GM12891 (cell line): ENCODE results near the gene BMI1.

ENCODE experiments used
- DNase-seq: peaks from one replicate; pipeline ENCODE4 v3.0.0; 2011; ENCODE audit warnings: low spot score; ENCODE audit not compliant: insufficient read length
- FAIRE-seq: peaks from 2 replicates; lab custom pipeline; 2011; peaks lifted over from hg19 to GRCh38; lab: Jason Lieb, UNC
- PAX5 ChIP-seq: IDR thresholded peaks from 2 replicates; pipeline ENCODE4 v1.6.1; 2011; ENCODE audit warnings: low read length, moderate library complexity, mild to moderate bottlenecking; ENCODE audit not compliant: insufficient read depth, severe bottlenecking
- POLR2A ChIP-seq: IDR thresholded peaks from 2 replicates; pipeline ENCODE4 v1.6.1; 2011; ENCODE audit warnings: low read depth, low read length, control low read depth
- POLR2AphosphoS5 ChIP-seq: IDR thresholded peaks from 2 replicates; pipeline ENCODE4 v1.6.1; 2011; ENCODE audit warnings: low read depth, low read length, control low read depth
- POU2F2 ChIP-seq: IDR thresholded peaks from 2 replicates; pipeline ENCODE4 v1.6.1; 2011; ENCODE audit warnings: low read depth, mild to moderate bottlenecking, control low read depth, low read length, moderate library complexity
- SPI1 ChIP-seq: IDR thresholded peaks from 2 replicates; pipeline ENCODE4 v1.6.1; 2011; ENCODE audit warnings: low read depth, low read length, control low read depth
- TAF1 ChIP-seq: IDR thresholded peaks from 2 replicates; pipeline ENCODE4 v1.6.1; 2011; ENCODE audit warnings: low read depth, low read length, control low read depth

BMI1 gene

DNA sequence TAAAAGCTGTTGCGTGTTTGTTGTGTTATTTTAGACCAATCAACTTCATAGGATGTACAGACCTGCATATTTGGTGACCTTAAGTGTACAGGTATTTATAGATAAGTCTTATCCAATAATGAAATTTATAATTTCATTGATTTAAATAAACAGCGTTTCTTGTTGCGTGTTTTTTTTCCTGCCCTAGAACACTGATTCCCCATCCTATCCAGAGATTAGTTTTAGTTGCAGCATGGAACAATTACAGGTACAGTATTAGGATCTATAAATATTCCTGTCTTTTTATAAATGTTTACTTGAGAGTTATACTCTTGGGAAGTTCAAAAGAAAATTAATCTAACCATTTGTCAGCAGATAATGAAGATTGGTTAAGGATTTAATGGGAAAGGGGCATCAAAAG is 2.1 kb upstream of the BMI1 start:
- FAIRE-seq (no peak), DNase-seq (no peak)
- TF ChIP-seq PAX5 (no peak), SPI1 (no peak), POLR2AphosphoS5 (no peak), TAF1 (no peak), POLR2A (no peak), POU2F2 (no peak)

DNA sequence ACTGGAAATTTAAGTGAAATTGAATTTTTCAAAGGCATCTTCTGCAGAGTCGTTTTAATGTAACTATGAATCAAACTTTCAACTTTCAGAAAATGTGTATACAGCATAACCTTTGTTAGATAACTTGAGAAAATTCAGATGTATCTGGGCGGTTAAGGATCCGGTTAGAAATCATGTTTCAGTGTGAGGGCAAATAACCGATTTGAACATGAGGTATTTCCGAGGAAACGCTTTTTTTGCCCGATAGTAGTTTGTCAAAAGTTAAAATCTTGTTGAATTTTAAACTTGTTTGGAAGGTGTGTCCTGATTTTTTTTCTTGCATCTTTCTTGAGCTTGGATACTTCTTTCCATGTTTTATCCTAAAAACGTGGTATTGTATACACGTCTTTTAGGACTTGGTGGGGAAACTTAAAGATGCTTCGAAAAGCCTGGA is 1.3 kb upstream of the BMI1 start:
- DNase-seq (no peak), FAIRE-seq (no peak)

DNA sequence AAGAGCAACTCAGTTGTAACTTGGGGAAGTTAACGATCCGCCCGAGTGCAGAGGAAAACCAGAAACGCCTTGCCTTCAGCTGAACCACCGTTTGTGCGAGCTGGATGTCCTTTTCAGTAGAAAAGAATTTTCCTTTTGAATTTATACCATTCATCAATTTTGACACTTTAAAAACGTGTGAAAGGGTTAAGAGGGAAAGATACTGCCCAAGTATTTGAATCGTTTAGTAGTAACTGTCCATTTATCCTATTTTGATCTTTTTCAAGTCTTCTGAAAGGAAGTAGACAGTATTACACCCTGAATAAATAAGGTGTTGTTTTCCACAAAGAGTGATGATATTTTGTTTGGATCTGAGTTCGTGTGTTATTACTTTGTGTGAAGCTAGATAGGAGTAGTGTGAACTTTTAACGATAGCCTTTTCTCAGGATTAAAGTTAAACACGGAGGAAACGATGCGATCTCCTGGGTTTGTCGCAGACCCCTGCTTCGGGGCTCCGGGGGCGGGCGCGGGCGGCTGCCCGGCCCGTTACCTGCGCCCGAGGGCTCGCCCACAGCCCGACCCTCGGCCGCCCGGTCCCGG is 830 bp upstream of the BMI1 start:
- DNase-seq (no peak), FAIRE-seq (peak; percentile 69)

More for the DNA sequence above, 1.3 kb upstream of the BMI1 start:
- no peak for TF ChIP-seq TAF1

DNA sequence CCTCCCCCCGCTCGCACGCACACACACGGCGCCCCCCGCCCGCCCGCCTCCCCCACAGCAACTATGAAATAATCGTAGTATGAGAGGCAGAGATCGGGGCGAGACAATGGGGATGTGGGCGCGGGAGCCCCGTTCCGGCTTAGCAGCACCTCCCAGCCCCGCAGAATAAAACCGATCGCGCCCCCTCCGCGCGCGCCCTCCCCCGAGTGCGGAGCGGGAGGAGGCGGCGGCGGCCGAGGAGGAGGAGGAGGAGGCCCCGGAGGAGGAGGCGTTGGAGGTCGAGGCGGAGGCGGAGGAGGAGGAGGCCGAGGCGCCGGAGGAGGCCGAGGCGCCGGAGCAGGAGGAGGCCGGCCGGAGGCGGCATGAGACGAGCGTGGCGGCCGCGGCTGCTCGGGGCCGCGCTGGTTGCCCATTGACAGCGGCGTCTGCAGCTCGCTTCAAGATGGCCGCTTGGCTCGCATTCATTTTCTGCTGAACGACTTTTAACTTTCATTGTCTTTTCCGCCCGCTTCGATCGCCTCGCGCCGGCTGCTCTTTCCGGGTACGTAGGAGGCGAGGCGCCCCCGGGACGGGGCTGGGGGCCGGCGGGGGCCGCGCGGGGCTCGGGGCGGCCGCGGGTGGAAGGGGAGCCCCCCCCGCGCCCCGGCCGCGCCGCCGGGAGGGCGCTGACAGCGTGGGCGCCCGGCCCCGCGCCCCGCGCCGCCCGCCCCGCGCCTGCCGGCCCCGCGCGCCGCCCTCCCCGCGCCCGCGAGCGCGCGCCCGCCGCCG is 441 bp downstream of the BMI1 start:
- DNase-seq = no peak
- peak; percentile 65 for FAIRE-seq
- peak; percentile 64 for TF ChIP-seq POLR2A
- TF ChIP-seq POU2F2 = 0 out of 2 replicates have a peak, but pooled peaks have one; percentile 15
- peak; percentile 70 for TF ChIP-seq POLR2AphosphoS5
- no peak for TF ChIP-seq PAX5
- peak; percentile 57; the same call in 1 of the 2 replicates for TF ChIP-seq TAF1
- TF ChIP-seq SPI1 = no peak

More for the DNA sequence above, 830 bp upstream of the BMI1 start:
- TF ChIP-seq POU2F2 (no peak), TAF1 (no peak), SPI1 (no peak), PAX5 (no peak), POLR2A (no peak), POLR2AphosphoS5 (no peak)

DNA sequence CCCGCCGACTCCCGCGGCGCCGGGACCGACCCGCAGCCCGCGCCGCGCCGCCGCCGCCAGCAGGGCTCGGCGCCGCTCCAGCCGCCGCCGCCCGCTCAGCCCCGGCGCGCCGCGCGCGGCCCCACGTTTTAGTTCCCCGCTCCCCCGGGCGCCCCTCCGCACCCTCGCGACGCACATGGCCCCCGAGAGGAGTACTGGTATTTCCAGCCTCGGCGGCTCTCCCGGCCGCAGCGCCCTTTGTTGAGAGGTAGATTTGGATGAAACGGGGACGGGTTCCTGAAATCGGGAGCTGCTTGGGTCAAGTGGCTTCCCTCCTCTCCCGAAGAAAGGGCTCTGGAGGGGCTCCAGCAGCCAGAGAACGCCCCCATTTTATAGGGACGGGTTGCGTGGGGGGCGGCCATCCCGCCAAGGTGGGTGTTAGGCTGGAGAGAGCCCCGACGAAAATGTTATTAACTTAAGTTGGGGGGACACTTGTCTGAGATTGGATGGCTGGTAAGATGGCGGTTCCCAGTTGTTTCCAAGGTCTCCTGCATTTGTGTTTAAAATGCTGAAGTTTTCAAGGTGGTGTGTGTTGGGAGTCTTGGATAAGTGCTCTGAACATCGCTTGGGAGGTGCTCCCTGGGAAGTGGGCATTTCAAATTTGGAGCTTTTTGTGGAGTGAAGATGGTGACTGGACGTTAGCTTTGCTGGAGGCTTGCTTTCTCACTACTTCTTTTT is 1.2 kb downstream of the BMI1 start:
- no peak for FAIRE-seq
- no peak for TF ChIP-seq POLR2AphosphoS5
- TF ChIP-seq SPI1 = no peak
- no peak for TF ChIP-seq TAF1
- TF ChIP-seq POU2F2 = no peak
- TF ChIP-seq PAX5 = no peak
- no peak for TF ChIP-seq POLR2A
- DNase-seq = no peak

DNA sequence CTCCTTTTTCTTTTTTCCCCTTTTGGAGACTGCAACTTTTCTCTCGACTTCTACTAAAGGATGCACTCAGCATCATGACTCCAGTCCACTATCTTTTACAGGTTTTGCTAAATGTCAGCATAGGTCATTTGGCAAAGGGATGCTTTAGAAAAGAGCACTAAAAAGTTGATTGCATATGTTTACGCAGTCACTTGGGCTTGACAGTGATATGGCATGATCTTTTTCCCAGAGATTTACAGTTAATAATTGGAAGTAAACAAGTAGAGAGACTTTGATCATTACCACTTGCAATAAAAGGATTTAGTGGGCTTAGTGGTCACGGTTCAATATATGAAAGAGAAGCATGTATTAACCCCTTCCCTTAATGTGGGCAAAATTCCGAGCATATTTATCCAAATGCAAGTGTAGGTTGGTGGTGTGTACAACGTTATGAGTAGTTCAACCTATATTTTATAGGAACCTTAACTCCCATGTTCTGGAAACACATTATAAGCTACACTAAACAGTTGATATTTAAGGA is 1.8 kb downstream of the BMI1 start:
- TF ChIP-seq SPI1 (no peak), POLR2A (no peak), PAX5 (no peak), POU2F2 (no peak), TAF1 (no peak), POLR2AphosphoS5 (no peak)
- DNase-seq (no peak), FAIRE-seq (no peak)

DNA sequence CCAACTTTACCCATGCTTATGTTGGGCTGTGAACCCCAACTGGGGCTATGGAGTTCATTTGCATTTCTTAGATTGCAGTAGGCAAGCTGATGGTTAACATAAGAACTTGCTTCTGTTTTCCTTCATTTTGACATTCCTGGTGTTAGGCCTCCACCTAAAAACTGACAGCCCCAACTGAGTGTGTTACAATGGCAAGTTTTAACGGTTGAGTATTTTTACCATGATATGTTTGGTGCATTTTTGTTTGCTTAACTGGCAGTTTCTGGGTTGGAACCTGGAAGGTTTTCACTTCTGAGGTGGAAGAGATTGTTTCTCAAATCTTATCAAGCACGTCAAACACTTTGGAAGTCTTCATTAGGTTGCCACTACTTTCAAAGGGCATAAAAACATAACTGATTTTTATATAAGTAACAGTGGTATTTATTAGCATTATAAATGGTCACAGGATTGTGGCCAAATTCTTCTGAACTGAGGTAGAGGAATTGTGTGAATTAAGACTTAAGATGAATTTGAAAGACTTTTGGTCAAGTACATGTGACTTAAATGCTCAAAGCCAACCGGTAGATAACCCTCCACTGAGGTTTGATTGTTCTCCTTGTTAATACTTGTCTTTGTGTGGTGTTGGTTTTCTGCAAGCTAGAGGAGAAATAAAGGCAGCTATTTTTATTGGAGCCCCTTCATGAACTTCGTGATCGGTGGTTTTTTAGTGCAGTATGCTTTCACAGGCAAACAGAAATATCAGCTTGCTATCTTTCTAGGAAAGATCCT is 2.8 kb downstream of the BMI1 start:
- FAIRE-seq (peak; percentile 38), DNase-seq (no peak)
- TF ChIP-seq TAF1 (no peak), PAX5 (no peak), SPI1 (no peak)

DNA sequence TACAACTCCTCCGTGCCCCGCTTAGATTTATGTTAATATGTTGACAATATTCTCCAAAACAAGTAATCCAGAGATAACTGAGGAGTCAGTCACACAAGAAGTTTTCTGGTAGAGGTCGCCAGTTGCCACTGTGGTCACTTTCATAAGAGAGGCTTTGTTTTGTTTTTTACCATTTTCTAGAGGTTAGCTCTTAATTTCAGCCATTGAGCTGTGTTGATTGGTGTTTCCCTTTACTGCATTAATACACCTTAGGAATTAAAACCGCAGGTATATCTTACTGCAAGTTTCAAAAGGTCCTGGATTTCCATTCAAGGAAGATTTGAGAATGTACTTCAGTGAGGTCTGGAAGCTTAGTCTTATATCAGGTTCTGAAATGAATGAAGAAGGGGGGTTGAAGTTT is 3.5 kb downstream of the BMI1 start:
- FAIRE-seq (no peak), DNase-seq (no peak)
- TF ChIP-seq POLR2AphosphoS5 = no peak

DNA sequence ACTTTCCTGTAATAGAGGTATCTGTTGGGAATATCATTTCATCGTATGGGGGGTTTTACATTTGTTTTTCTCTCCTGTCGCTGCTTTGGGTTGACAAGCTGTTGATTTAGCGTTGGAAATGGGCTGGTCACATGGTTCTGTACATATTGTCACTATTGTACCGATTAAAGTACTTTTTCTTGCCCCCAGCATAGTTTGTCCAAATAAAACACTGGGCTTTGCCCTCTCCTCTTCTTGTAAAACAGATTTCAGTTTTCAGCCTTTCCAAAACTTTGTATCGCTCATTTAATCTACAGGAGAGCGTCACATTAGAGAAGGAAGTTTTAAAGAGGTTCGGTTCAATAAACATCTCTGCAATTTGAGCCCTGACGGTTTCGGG is 4.0 kb downstream of the BMI1 start:
- TF ChIP-seq POLR2A (no peak), TAF1 (no peak), POLR2AphosphoS5 (no peak), SPI1 (no peak), PAX5 (no peak), POU2F2 (no peak)
- FAIRE-seq (no peak), DNase-seq (no peak)
